Measurements from ENCODE around the gene SMPX. TPM values are rescaled to one million over a fixed set of nuclear protein-coding genes. Genes with fewer than 3 reads are reported as not detected.

Gene SMPX
- total and polyA plus RNA-seq, 8 donors = 0.09 to 0.28 TPM; not detected in 6

GRCh38 chrX:21758488-21758887 lies 572 bp upstream of the SMPX start:
- intact Hi-C loops (cut with DNase I) = no loop called here
- 38 to 74% methylated on average over 1 of the region's 1 CpG for WGBS, 2 donors
- Histone ChIP-seq H3K4me1 (no peaks in the 10 kb centered on the region), H3K36me3 (no peaks in the 10 kb centered on the region), H3K4me3 (no peak overlapping the region), H3K27me3 (peaks cover 0 to 6% (median 0%) of the 10 kb centered on the region in 4 donors), H3K27ac (no peak overlapping the region), H3K9me3 (no peaks in the 10 kb centered on the region)
- FAIRE-seq (no peak), ATAC-seq (no peak), DNase-seq (no peak)
- TF ChIP-seq CTCF (IDR thresholded peaks at IDR 0.05) = no peak

GRCh38 chrX:21756785-21757529 lies 959 bp downstream of the SMPX start:
- WGBS, 2 donors = 22 to 26% methylated on average over 6 of the region's 6 CpGs
- intact Hi-C loops (cut with DNase I) = no loop called here
- TF ChIP-seq CTCF (IDR thresholded peaks at IDR 0.05) = no peak

GRCh38 chrX:21749924-21750323 lies 8.0 kb downstream of the SMPX start:
- Histone ChIP-seq H3K27me3 (peaks cover 0 to 18% (median 4%) of the 10 kb centered on the region in 4 donors), H3K4me1 (no peaks in the 10 kb centered on the region), H3K9me3 (no peaks in the 10 kb centered on the region), H3K36me3 (no peaks in the 10 kb centered on the region), H3K4me3 (no peak overlapping the region), H3K27ac (no peak overlapping the region)
- TF ChIP-seq CTCF (IDR thresholded peaks at IDR 0.05) = no peak
- no peak for DNase-seq
- WGBS, 2 donors = 68 to 92% methylated on average over 1 of the region's 1 CpG
- no peak for FAIRE-seq
- intact Hi-C loops (cut with DNase I) = loop anchor here in 1 of 3 donors (10.0 kb wide), 1 partner anchor 1225 kb away; no protein-coding TSS in a partner anchor
- no peak for ATAC-seq

More at GRCh38 chrX:21756785-21757529, 959 bp downstream of the SMPX start:
- Histone ChIP-seq H3K27ac (no peak overlapping the region), H3K4me3 (no peak overlapping the region), H3K9me3 (no peaks in the 10 kb centered on the region), H3K4me1 (no peaks in the 10 kb centered on the region), H3K27me3 (no peaks in the 10 kb centered on the region), H3K36me3 (no peaks in the 10 kb centered on the region)
- ATAC-seq = no peak
- no peak for DNase-seq
- FAIRE-seq = no peak

GRCh38 chrX:21748235-21748634 lies 9.7 kb downstream of the SMPX start:
- Histone ChIP-seq H3K27ac (no peak overlapping the region), H3K4me1 (no peaks in the 10 kb centered on the region), H3K27me3 (peaks cover 0 to 20% (median 5%) of the 10 kb centered on the region in 4 donors), H3K9me3 (no peaks in the 10 kb centered on the region), H3K4me3 (no peak overlapping the region), H3K36me3 (no peaks in the 10 kb centered on the region)
- intact Hi-C loops (cut with DNase I) = loop anchor here in 1 of 3 donors (10.0 kb wide), 1 partner anchor 1223 kb away; no protein-coding TSS in a partner anchor
- DNase-seq (no peak), ATAC-seq (no peak), FAIRE-seq (no peak)
- WGBS, 2 donors = 36 to 46% methylated on average over 5 of the region's 5 CpGs
- TF ChIP-seq CTCF (IDR thresholded peaks at IDR 0.05) = no peak

GRCh38 chrX:21747558-21747957 lies 10.4 kb downstream of the SMPX start:
- intact Hi-C loops (cut with DNase I) = loop anchor here in 1 of 3 donors (10.0 kb wide), 1 partner anchor 1223 kb away; no protein-coding TSS in a partner anchor
- no peaks in the 10 kb centered on the region for H3K4me1 ChIP-seq
- DNase-seq (no peak), FAIRE-seq (no peak), ATAC-seq (no peak)
- TF ChIP-seq CTCF (IDR thresholded peaks at IDR 0.05) = no peak
- no peaks in the 10 kb centered on the region for H3K36me3 ChIP-seq
- no peak overlapping the region for H3K27ac ChIP-seq
- no peak overlapping the region for H3K4me3 ChIP-seq
- H3K27me3 ChIP-seq = peaks cover 0 to 20% (median 5%) of the 10 kb centered on the region in 4 donors
- 37 to 41% methylated on average over 4 of the region's 4 CpGs for WGBS, 2 donors
- H3K9me3 ChIP-seq = no peaks in the 10 kb centered on the region

Data from pancreas (tissue), 10 donors.